K562 (cell line): ENCODE data around the gene INO80E. TPM values are rescaled to one million over a fixed set of nuclear protein-coding genes. Genes with fewer than 3 reads are reported as not detected.

Experiments
- BHLHE40 ChIP-seq: IDR thresholded peaks from 2 replicates; pipeline ENCODE4 v1.6.1; 2011; ENCODE audit warnings: low read length, improper control_type of control experiment
- FOXP1 ChIP-seq: sonication (generic); formaldehyde crosslinking; IDR thresholded peaks from 2 replicates; pipeline ENCODE4 v1.8.0; 2022; ENCODE audit warnings: mild to moderate bottlenecking, missing genetic modification reagents
- HDAC2 ChIP-seq: fragments of 450-650 bp; IDR thresholded peaks from 2 replicates; pipeline ENCODE4 v1.6.1; 2016; ENCODE audit warnings: mild to moderate bottlenecking
- PHB ChIP-seq: fragments of 250-450 bp; sonication (Bioruptor Pico); IDR thresholded peaks from 2 replicates; pipeline ENCODE4 v1.5.0; 2021
- PHTF2 ChIP-seq: fragments of 250-450 bp; sonication (Bioruptor Pico); IDR thresholded peaks from 2 replicates; pipeline ENCODE4 v1.5.0; 2021; ENCODE audit warnings: mild to moderate bottlenecking
- POLR2G ChIP-seq: fragments of 200-400 bp; formaldehyde crosslinking; IDR thresholded peaks from 2 replicates; pipeline ENCODE4 v1.6.1; 2017; ENCODE audit warnings: low read depth, mild to moderate bottlenecking, antibody characterized with exemption, low read length, moderate library complexity
- RBM22 ChIP-seq: fragments of 200-400 bp; formaldehyde crosslinking; IDR thresholded peaks from 2 replicates; pipeline ENCODE4 v1.6.1; 2018; ENCODE audit warnings: low read length, low read depth; ENCODE audit not compliant: poor library complexity, severe bottlenecking
- SIN3A ChIP-seq, 2 experiments: fragments of 150-350 bp in 1 of 2; IDR thresholded peaks; 2 replicates each; pipeline ENCODE4 v1.6.1; 2011 to 2016; ENCODE audit warnings: borderline replicate concordance in 2 of 2, low read depth in 2 of 2, low read length in 2 of 2, mild to moderate bottlenecking in 2 of 2, moderate library complexity in 2 of 2; ENCODE audit not compliant: control insufficient read depth in 1 of 2
- SMAD1 ChIP-seq: fragments of 150-350 bp; IDR thresholded peaks from 2 replicates; pipeline ENCODE4 v1.6.1; 2014; ENCODE audit warnings: low read length, low read depth; ENCODE audit not compliant: partially characterized antibody
- TAF1 ChIP-seq: IDR thresholded peaks from 2 replicates; pipeline ENCODE4 v1.6.1; 2011; ENCODE audit warnings: mild to moderate bottlenecking, low read length, moderate library complexity; ENCODE audit not compliant: insufficient read depth, control insufficient read depth, severe bottlenecking; ENCODE audit errors: extremely low read depth
- TOE1 ChIP-seq, 2 experiments: fragments of 450-650 bp in 1 of 2; sonication (generic) in 1 of 2; formaldehyde crosslinking in 1 of 2; IDR thresholded peaks; 2 replicates each; pipeline versions ENCODE4 v1.7.1 to v1.8.0; 2016 to 2022; ENCODE audit warnings: borderline replicate concordance in 2 of 2, mild to moderate bottlenecking in 2 of 2, antibody characterized with exemption in 1 of 2, inconsistent platforms in 1 of 2, low read depth in 1 of 2, missing genetic modification reagents in 1 of 2, moderate library complexity in 1 of 2
- UBTF ChIP-seq, 2 experiments: IDR thresholded peaks; 2 replicates each; pipeline ENCODE4 v1.6.1; 2012; ENCODE audit warnings: improper control_type of control experiment in 2 of 2, low read depth in 2 of 2, low read length in 2 of 2, borderline replicate concordance in 1 of 2
- ZBTB26 ChIP-seq: fragments of 450-650 bp; formaldehyde crosslinking; IDR thresholded peaks from 2 replicates; pipeline ENCODE4 v1.4.0; 2022; ENCODE audit warnings: missing genetic modification characterization
- polyA plus RNA-seq, 8 experiments: library from polyadenylated mRNA; depleted of rRNA in 4 of 8; stranded (reverse) in 5 of 8; unstranded in 3 of 8; fragments of >200 nt; fragmentation: Nextera tagmentation in 2 of 8; fragmentation: Illumina TruSeq in 1 of 8; extraction: Ambion mirVana in 2 of 8; extraction: Trizol in 1 of 8; gene quantifications; 2 replicates each; pipeline versions ENCODE4 v1.2.1 to v1.2.3, GENCODE V29; 2011 to 2014; ENCODE audit warnings: inconsistent platforms in 1 of 8, missing spikeins in 1 of 8
- total RNA-seq, 7 experiments: library from RNA; depleted of rRNA in 6 of 7; stranded (reverse); fragments of >200 nt in 6 of 7; fragmentation: Illumina TruSeq in 2 of 7; extraction: Trizol in 2 of 7; gene quantifications; 2 replicates each; pipeline versions ENCODE4 v1.2.1 to v1.2.3, GENCODE V29; 2011 to 2021; ENCODE audit warnings: low replicate concordance in 1 of 7
- TF ChIP-seq, protein P1 (sequence below): sonication (generic); formaldehyde crosslinking; IDR thresholded peaks from 2 replicates; pipeline ENCODE4 v1.8.0; 2022; ENCODE audit warnings: mild to moderate bottlenecking, missing genetic modification reagents, borderline replicate concordance
- TF ChIP-seq, protein P2 (sequence below), 2 experiments: fragments of 450-650 bp; IDR thresholded peaks; 2 replicates each; pipeline ENCODE4 v1.6.1; 2018; ENCODE audit warnings: mild to moderate bottlenecking in 2 of 2, low read depth in 1 of 2; ENCODE audit not compliant: partially characterized antibody in 2 of 2

INO80E gene
- total and polyA plus RNA-seq, 9 of the 15 experiments (the other 6 are each of a cell fraction or from before 2014, with no cell fraction given): 0.31 to 102 (median 49.3) TPM

DNA sequence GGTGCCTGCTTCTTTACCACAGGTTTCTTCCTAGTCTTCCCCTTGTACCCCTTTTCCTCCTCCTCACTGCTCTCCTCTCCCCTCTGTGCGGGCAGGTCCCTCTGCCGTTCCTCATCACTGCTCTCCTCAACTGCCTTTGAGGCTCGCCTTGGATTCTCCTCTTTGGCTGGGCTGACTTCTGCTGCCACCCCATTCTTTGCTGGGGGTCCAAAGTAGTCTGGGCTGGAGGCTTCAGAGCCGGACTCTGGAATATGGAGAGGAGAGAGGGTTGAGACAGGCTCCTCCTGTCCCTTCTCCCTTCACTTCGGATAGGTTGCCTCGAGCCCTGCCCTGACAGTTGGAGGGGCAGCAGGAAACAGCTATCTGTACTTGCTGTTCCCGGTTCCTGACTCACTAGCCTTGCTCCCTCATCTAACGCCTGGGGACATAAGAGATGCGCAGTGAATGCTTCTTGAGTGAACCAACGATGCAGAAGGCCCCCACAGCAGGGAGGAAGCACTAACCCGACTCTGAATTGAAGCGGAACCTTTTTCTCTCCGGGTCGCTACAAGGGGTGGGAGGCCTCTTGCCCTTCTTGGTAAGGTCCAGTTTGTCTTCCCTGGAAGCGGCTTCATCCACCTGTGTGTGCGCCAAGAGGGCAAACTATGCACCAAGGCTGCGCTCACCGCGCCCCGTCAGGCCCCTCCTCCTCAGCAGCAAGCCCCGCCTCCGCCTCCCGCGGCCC is 1.3 kb upstream of the INO80E start (continued):
- TF ChIP-seq SIN3A (IDR thresholded peaks at IDR 0.05; ENCODE audit: borderline replicate concordance in 2 of 2, control insufficient read depth in 1 of 2, low read depth in 2 of 2, low read length in 2 of 2): no peak
- no peak for TF ChIP-seq TOE1 (IDR thresholded peaks at IDR 0.05; ENCODE audit: borderline replicate concordance)
- no peak for TF ChIP-seq TOE1 (CRISPR knock-in tag; IDR thresholded peaks at IDR 0.05; ENCODE audit: borderline replicate concordance, low read depth)
- no peak for TF ChIP-seq POLR2G
- TF ChIP-seq FOXP1 (CRISPR knock-in tag): no peak
- TF ChIP-seq PHTF2 (CRISPR knock-in tag): no peak
- TF ChIP-seq HDAC2: no peak
- TF ChIP-seq, protein P1, sequence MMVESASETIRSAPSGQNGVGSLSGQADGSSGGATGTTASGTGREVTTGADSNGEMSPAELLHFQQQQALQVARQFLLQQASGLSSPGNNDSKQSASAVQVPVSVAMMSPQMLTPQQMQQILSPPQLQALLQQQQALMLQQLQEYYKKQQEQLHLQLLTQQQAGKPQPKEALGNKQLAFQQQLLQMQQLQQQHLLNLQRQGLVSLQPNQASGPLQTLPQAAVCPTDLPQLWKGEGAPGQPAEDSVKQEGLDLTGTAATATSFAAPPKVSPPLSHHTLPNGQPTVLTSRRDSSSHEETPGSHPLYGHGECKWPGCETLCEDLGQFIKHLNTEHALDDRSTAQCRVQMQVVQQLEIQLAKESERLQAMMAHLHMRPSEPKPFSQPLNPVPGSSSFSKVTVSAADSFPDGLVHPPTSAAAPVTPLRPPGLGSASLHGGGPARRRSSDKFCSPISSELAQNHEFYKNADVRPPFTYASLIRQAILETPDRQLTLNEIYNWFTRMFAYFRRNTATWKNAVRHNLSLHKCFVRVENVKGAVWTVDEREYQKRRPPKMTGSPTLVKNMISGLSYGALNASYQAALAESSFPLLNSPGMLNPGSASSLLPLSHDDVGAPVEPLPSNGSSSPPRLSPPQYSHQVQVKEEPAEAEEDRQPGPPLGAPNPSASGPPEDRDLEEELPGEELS: no peak
- no peak for TF ChIP-seq UBTF (IDR thresholded peaks at IDR 0.05; ENCODE audit: borderline replicate concordance in 1 of 2, low read depth in 2 of 2, low read length in 2 of 2)
- TF ChIP-seq, protein P2, sequence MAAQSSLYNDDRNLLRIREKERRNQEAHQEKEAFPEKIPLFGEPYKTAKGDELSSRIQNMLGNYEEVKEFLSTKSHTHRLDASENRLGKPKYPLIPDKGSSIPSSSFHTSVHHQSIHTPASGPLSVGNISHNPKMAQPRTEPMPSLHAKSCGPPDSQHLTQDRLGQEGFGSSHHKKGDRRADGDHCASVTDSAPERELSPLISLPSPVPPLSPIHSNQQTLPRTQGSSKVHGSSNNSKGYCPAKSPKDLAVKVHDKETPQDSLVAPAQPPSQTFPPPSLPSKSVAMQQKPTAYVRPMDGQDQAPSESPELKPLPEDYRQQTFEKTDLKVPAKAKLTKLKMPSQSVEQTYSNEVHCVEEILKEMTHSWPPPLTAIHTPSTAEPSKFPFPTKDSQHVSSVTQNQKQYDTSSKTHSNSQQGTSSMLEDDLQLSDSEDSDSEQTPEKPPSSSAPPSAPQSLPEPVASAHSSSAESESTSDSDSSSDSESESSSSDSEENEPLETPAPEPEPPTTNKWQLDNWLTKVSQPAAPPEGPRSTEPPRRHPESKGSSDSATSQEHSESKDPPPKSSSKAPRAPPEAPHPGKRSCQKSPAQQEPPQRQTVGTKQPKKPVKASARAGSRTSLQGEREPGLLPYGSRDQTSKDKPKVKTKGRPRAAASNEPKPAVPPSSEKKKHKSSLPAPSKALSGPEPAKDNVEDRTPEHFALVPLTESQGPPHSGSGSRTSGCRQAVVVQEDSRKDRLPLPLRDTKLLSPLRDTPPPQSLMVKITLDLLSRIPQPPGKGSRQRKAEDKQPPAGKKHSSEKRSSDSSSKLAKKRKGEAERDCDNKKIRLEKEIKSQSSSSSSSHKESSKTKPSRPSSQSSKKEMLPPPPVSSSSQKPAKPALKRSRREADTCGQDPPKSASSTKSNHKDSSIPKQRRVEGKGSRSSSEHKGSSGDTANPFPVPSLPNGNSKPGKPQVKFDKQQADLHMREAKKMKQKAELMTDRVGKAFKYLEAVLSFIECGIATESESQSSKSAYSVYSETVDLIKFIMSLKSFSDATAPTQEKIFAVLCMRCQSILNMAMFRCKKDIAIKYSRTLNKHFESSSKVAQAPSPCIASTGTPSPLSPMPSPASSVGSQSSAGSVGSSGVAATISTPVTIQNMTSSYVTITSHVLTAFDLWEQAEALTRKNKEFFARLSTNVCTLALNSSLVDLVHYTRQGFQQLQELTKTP (IDR thresholded peaks at IDR 0.05; ENCODE audit: low read depth in 1 of 2, partially characterized antibody in 2 of 2): no peak
- TF ChIP-seq SMAD1: no peak
- TF ChIP-seq BHLHE40: 0 out of 2 replicates have a peak, but pooled peaks have one; percentile 10
- no peak for TF ChIP-seq PHB (CRISPR knock-in tag)
- TF ChIP-seq RBM22: no peak
- no peak for TF ChIP-seq TAF1
- no peak for TF ChIP-seq ZBTB26 (CRISPR knock-in tag)
- TF ChIP-seq, all 486 proteins: peak for 7
